EL (cell line): Measurements from ENCODE around the gene DPYD.

Experiments used
- DNase-seq: peaks from one replicate; pipeline ENCODE4 v3.0.0-alpha.2; 2016

Gene DPYD

GRCh38 chr1:97603218-97603617 lies 317.6 kb downstream of the DPYD start:
- no peak for DNase-seq

- DNase-seq: no peak
Measured at GRCh38 chr1:97599447-97599846, 321.4 kb downstream of the DPYD start.

GRCh38 chr1:97593192-97593591 lies 327.6 kb downstream of the DPYD start:
- DNase-seq: no peak

GRCh38 chr1:97588772-97589171 lies 332.1 kb downstream of the DPYD start:
- DNase-seq: no peak

GRCh38 chr1:97581614-97582051 lies 339.2 kb downstream of the DPYD start:
- peak; percentile 79 for DNase-seq

DNA sequence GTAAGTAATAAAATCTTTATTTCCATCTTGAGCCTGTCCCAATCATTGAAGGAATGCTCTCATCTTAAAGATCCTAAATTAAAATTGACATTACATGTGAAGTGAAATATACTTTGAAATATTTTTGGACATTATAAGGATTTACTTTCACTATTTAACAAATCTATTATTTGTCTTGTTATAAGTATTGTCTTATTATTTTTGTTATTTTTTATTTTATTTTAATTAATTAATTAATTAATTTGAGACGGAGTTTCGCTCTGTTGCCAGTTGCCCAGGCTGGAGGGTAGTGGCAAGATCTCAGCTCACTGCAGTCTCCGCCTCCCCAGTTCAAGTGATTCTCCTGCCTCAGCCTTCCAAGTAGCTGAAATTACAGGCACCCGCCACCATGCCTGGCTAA lies 343.2 kb downstream of the DPYD start:
- DNase-seq: no peak

DNA sequence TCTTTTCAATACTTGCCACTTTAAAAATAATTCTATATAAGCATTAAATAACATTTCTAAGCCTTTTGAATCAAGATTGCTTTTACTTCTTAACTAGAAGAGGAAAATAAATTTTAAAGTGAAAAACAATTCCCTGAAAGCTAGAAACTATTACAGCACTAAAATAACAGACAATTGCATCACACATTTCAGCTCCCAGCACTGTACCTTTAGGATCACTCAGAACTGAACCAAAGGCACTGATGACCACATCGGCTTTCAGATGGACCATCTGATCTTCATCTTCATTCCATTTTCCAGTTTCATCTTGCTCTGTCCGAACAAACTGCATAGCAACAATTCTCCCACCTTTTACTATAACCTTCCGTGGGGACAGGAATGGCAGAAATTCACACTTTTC lies 347.3 kb downstream of the DPYD start:
- DNase-seq: peak; percentile 17

GRCh38 chr1:97572561-97572960 lies 348.3 kb downstream of the DPYD start:
- DNase-seq: no peak

DNA sequence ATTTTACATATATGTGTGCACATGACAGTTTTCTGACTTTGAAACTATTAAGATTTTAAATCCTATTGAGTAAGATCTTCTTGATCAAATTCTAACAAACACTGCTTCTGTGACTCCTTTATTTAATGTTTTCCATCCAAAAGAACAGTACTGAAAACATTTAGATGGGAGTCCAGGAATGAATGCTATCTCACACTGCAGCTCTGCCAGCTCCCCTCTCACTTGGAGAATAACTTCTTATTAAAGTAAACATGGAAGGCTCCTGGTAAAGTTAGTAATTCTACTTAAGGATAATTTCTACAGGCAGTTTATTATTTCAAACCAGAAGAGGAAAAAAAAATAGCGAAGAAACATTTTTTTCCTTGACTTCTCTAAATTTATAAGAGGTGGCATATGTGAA lies 349.1 kb downstream of the DPYD start:
- DNase-seq: no peak

DNA sequence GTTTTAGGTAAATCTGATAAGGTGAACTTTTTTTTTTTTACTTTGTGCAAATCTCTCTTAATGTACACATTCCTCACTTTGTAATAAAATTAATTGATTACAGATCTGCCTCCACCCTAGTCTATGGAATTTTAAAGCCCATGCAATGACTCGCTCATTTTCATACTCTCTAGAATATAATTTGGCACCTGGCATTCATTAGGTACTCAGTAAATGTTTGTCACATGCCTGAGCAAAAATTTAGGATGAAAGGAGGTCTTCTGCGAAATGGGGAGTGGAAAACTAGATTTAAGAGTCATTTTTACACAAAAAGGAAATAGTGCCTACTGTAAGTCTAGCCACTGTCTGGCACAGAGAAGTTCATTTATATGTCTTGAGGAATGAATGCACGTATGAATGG lies 350.1 kb downstream of the DPYD start:
- no peak for DNase-seq

- no peak for DNase-seq
Measured at GRCh38 chr1:97567000-97567749, 353.7 kb downstream of the DPYD start.

DNA sequence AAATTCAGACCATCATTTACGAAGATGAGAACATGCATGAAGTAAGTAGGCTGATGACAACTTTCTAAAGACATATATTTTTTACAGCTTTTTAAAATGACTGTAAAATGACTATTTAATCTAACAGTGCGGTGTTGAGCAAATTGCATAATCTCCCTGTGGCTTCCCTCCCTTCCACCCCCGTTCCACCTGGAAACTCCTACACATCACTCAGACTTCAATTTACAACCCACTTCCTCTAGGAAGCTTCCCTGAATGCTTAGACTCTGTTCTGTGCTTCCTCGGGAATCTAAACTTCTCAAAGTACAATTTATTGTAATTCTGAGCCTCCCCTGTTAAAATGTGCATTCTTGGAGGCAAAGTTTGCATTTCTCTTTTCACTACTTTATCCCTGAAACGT lies 354.9 kb downstream of the DPYD start:
- DNase-seq: no peak

GRCh38 chr1:97563926-97564325 lies 356.9 kb downstream of the DPYD start:
- DNase-seq: no peak

GRCh38 chr1:97562081-97562480 lies 358.8 kb downstream of the DPYD start:
- no peak for DNase-seq

- DNase-seq: no peak
Measured at GRCh38 chr1:97560714-97561113, 360.1 kb downstream of the DPYD start.

DNA sequence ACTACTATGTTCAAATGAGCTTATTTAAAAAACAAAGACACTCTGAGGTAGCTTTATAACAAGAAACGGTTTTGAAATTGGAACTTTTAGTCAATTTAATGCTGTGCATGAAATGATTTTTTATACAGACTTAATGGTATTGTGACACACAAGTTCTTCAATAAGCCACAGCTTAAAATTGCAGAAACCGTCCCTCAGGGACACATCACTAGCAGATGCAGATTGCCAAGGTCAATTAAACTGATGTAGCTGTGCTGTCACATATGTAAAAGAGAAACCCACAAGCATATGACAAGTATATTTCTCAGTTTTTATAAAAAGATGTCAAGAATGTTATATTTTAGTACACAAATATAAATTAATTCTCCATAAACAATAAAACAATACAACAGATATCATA lies 366.9 kb downstream of the DPYD start:
- no peak for DNase-seq

GRCh38 chr1:97551113-97551512 lies 369.7 kb downstream of the DPYD start:
- DNase-seq: no peak

DNA sequence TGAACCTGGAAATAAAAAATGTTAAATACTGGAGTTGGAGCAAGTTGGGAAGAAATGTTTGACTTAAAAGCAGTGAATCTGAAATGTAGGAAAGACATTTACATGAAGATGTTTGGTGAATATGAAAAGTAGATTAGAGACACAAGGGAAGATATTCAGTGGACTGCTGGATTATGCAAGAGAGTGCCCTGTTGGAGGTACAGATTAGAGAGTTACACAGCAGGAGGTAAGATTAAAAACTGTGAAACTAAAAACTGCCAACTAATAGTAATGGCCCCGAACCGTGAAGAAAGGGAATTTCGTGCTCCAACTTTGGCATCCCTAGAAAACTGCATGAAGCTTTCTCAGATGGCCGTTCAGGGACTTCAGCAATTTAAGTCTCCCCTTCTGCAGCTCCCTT lies 375.4 kb downstream of the DPYD start:
- DNase-seq: no peak

DNA sequence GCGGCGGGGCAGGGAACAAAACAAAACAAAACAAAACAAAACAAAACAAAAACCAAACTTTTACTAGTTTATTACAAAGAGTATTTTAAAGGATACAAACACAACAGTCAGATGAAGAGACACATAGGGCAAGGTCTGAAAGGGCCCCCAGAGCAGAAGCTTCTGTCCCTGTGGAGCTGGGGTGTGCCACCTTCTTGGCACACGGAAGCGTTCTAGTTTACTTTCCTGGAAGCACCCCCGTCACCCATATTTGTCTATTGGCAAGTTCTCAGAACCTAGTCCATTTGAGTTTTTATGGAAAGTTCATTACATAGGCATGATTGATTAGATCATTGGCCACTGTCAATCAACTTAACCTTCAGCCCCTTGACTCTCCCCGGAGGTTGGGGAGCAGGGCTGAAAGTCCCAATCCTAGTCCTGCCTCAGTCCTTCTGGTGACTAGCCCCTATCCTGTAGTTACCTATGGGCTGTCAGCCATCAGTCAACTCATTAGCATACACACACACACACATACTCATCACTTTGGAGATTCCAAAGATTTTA lies 380.4 kb downstream of the DPYD start:
- no peak for DNase-seq

DNA sequence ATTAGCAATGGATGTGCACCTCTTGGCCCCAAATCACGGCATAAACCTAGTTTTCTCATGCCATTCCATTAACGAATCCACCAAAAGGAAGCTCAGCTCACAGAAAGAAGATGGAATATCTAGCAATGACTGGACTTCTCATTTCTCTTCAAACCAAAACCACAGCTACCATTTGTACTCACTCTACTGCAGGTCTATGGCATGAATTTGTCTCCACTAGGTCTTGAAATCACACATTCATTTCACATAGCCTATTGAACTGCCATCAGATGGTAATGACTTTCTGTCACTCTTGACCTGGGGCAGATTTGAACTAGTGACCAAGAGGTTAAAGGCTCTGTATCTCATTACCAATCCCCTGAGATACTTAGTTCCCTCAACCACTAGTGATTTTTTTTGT lies 382.7 kb downstream of the DPYD start:
- DNase-seq: no peak

DNA sequence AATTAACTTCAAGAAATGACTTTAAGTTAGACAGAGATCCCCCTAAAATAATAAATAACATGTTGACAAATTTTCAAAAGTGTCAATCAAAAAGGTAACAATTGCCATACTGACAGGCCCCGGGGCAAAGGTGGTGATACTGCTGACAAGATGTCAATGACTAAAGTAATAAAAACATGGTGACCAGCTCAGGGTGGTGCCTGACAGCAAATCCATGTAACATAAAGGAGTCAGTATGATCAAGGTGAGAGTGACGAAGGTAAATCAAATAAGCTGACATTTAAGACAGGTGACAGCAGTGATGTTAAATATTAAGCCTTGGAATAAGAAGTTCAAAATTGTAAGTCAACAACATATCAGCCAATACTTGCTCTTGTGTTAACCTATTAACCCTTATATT lies 387.5 kb downstream of the DPYD start:
- no peak for DNase-seq

DNA sequence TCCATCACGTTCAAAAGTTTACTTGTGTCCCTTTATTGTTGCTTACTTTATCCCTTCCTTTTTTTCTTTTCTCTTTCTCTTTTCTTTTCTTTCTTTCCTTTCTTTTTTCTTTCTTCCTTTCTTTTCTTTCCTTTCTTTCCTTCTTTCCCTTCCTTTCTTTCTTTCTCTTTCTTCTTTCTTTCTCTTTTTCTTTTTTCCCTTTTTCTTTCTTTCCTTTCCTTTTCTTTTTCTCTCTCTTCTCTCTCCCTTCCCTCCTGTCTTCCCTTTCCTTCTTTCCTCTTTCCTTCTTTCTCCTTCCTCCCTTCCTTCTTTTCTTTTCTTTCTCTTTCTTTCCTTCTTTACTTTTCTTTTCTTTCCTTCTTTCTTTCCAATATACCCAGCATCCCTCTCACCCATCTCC lies 391.2 kb downstream of the DPYD start:
- DNase-seq: no peak

- no peak for DNase-seq
Measured at GRCh38 chr1:97524211-97524610, 396.6 kb downstream of the DPYD start.

DNA sequence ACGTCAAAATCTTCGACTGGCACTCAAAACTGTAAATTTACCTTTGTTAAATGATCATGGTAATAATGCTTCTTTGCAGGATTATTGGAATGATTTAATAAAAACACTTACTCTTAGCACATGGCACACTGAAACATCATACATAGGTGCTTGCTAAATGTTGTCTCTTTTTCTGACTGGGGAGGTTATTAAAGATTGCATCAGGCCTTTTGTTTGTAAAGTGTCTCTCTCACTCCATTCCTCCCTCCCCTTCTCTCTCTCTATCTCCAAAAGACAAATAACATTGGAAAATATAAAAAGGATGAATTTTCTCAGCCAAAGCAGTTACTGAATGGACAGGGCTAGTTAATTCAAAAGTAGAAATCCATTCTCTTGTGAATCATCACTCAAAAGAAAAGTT lies 404.2 kb downstream of the DPYD start:
- no peak for DNase-seq

- no peak for DNase-seq
Measured at GRCh38 chr1:97508653-97509218, 412.1 kb downstream of the DPYD start.
